HepG2 (cell line): ENCODE data around the gene ZC3H4. TPM values are rescaled to one million over a fixed set of nuclear protein-coding genes. Genes with fewer than 3 reads are reported as not detected.

Source experiments
- ARID4A ChIP-seq: sonication (generic); formaldehyde crosslinking; IDR thresholded peaks from 2 replicates; pipeline ENCODE4 v1.5.0; 2020; ENCODE audit warnings: mild to moderate bottlenecking, missing genetic modification reagents, borderline replicate concordance
- GABPB1 ChIP-seq: IDR thresholded peaks from 2 replicates; pipeline ENCODE4 v1.6.1; 2016; ENCODE audit warnings: mild to moderate bottlenecking, missing genetic modification reagents, moderate library complexity, missing compliant biosample characterization
- GFI1 ChIP-seq: sonication (generic); formaldehyde crosslinking; IDR thresholded peaks from 2 replicates; pipeline ENCODE4 v1.5.0; 2020; ENCODE audit warnings: missing genetic modification reagents, mild to moderate bottlenecking, borderline replicate concordance
- HOXA3 ChIP-seq: sonication (generic); formaldehyde crosslinking; IDR thresholded peaks from 2 replicates; pipeline ENCODE4 v1.5.0; 2020; ENCODE audit warnings: missing genetic modification reagents
- HOXA9 ChIP-seq: sonication (generic); formaldehyde crosslinking; IDR thresholded peaks from 2 replicates; pipeline ENCODE4 v1.8.1; 2022; ENCODE audit warnings: missing genetic modification reagents, mild to moderate bottlenecking, moderate library complexity, borderline replicate concordance
- JUN ChIP-seq: sonication (generic); formaldehyde crosslinking; IDR thresholded peaks from 2 replicates; pipeline ENCODE4 v1.4.0; 2020; ENCODE audit warnings: mild to moderate bottlenecking, missing genetic modification reagents
- KDM2A ChIP-seq: sonication (generic); formaldehyde crosslinking; IDR thresholded peaks from 2 replicates; pipeline ENCODE4 v1.4.0; 2020; ENCODE audit warnings: low read depth, missing genetic modification reagents, borderline replicate concordance
- NAIF1 ChIP-seq: sonication (generic); formaldehyde crosslinking; IDR thresholded peaks from 2 replicates; pipeline ENCODE4 v1.5.0; 2020; ENCODE audit warnings: mild to moderate bottlenecking, missing genetic modification reagents, borderline replicate concordance
- POGZ ChIP-seq: sonication (generic); formaldehyde crosslinking; IDR thresholded peaks from 2 replicates; pipeline ENCODE4 v1.4.0; 2020; ENCODE audit warnings: mild to moderate bottlenecking, missing genetic modification reagents
- PRPF4 ChIP-seq: fragments of 200-400 bp; formaldehyde crosslinking; IDR thresholded peaks from 2 replicates; pipeline ENCODE4 v1.6.1; 2016; ENCODE audit warnings: low read length, low read depth; ENCODE audit not compliant: poor library complexity, severe bottlenecking
- SAFB2 ChIP-seq: sonication (generic); formaldehyde crosslinking; IDR thresholded peaks from 2 replicates; pipeline ENCODE4 v1.5.1; 2020; ENCODE audit warnings: missing genetic modification reagents, low read depth, mild to moderate bottlenecking, borderline replicate concordance
- SP5 ChIP-seq: IDR thresholded peaks from 2 replicates; pipeline ENCODE4 v1.6.1; 2016; ENCODE audit warnings: low read depth, borderline replicate concordance
- SRSF1 ChIP-seq: fragments of 200-400 bp; formaldehyde crosslinking; optimal IDR thresholded peaks from 2 replicates; pipeline ENCODE3; 2017; ENCODE audit warnings: mild to moderate bottlenecking, low read depth, low read length, moderate library complexity
- TAF1 ChIP-seq: sonication (generic); formaldehyde crosslinking; IDR thresholded peaks from 2 replicates; pipeline ENCODE4 v1.4.0; 2020; ENCODE audit warnings: missing genetic modification reagents
- TFDP2 ChIP-seq: sonication (generic); formaldehyde crosslinking; IDR thresholded peaks from 2 replicates; pipeline ENCODE4 v1.4.0; 2020; ENCODE audit warnings: missing genetic modification reagents
- THAP11 ChIP-seq: IDR thresholded peaks from 2 replicates; pipeline ENCODE4 v1.6.1; 2016; ENCODE audit warnings: missing biosample characterization, missing genetic modification reagents
- ZBTB7A ChIP-seq: sonication (generic); formaldehyde crosslinking; IDR thresholded peaks from 2 replicates; pipeline ENCODE4 v1.8.0; 2022; ENCODE audit warnings: mild to moderate bottlenecking, missing genetic modification reagents
- ZKSCAN1 ChIP-seq: fragments of 150-350 bp; IDR thresholded peaks from 2 replicates; pipeline ENCODE4 v1.6.1; 2014; ENCODE audit warnings: low read length
- ZNF317 ChIP-seq: sonication (generic); formaldehyde crosslinking; IDR thresholded peaks from 2 replicates; pipeline ENCODE4 v1.5.0; 2020; ENCODE audit warnings: mild to moderate bottlenecking, missing genetic modification reagents
- ZNF644 ChIP-seq: IDR thresholded peaks from 2 replicates; pipeline ENCODE4 v1.6.1; 2016; ENCODE audit warnings: low read depth
- ZNF691 ChIP-seq: sonication (generic); formaldehyde crosslinking; IDR thresholded peaks from 2 replicates; pipeline ENCODE4 v1.4.0; 2020; ENCODE audit warnings: missing genetic modification reagents, low read depth, mild to moderate bottlenecking, borderline replicate concordance
- ZNF784 ChIP-seq: sonication (generic); formaldehyde crosslinking; IDR thresholded peaks from 2 replicates; pipeline ENCODE4 v1.5.1; 2020; ENCODE audit warnings: missing genetic modification reagents, mild to moderate bottlenecking, borderline replicate concordance
- polyA plus RNA-seq, 8 experiments: library from polyadenylated mRNA; depleted of rRNA in 3 of 8; stranded (reverse) in 7 of 8; unstranded in 1 of 8; fragments of >200 nt; fragmentation: Illumina TruSeq in 4 of 8; extraction: Trizol in 4 of 8; gene quantifications; 2 replicates each; pipeline versions ENCODE4 v1.2.1 to v1.2.3, GENCODE V29; 2011 to 2016; ENCODE audit warnings: low read depth in 4 of 8, missing spikeins in 1 of 8, mixed read lengths in 1 of 8; ENCODE audit not compliant: insufficient read depth in 1 of 8
- total RNA-seq, 5 experiments: library from RNA; depleted of rRNA; stranded (reverse); fragments of >200 nt; fragmentation: Illumina TruSeq; extraction: Trizol; gene quantifications; 2 replicates each; pipeline ENCODE4 v1.2.3, GENCODE V29; 2016; ENCODE audit warnings: low read depth in 1 of 5

The ZC3H4 gene
- total and polyA plus RNA-seq, 2 of the 13 experiments (the other 11 are each of a cell fraction or from before 2014, with no cell fraction given), result 1.8 to 10.7 TPM

GRCh38 chr19:47035127-47036096 is 78.2 kb downstream of the ZC3H4 start (continued):
- TF ChIP-seq TAF1 (0 out of 2 replicates have a peak, but pooled peaks have one; percentile 36), THAP11 (CRISPR knock-in tag) (peak; percentile 68), ZBTB7A (CRISPR knock-in tag) (no peak), HOXA9 (CRISPR knock-in tag) (no peak), GABPB1 (CRISPR knock-in tag) (peak; percentile 36; the same call in 1 of the 2 replicates), GFI1 (CRISPR knock-in tag) (peak; percentile 18; the same call in 1 of the 2 replicates), KDM2A (peak; percentile 87), SP5 (peak; percentile 87), SAFB2 (0 out of 2 replicates have a peak, but pooled peaks have one; percentile 16), ZNF644 (CRISPR knock-in tag) (no peak), ZNF784 (CRISPR knock-in tag) (peak; percentile 40; the same call in 1 of the 2 replicates), JUN (no peak), POGZ (CRISPR knock-in tag) (peak; percentile 25; the same call in 1 of the 2 replicates), PRPF4 (no peak), ARID4A (CRISPR knock-in tag) (peak; percentile 52; the same call in 1 of the 2 replicates), ZNF691 (CRISPR knock-in tag) (no peak), NAIF1 (CRISPR knock-in tag) (no peak), TFDP2 (peak; percentile 36; the same call in 1 of the 2 replicates), ZKSCAN1 (no peak), ZNF317 (CRISPR knock-in tag) (no peak), SRSF1 (no peak), HOXA3 (CRISPR knock-in tag) (peak; percentile 36; the same call in 1 of the 2 replicates)
